Stimulated activated CD4-positive, alpha-beta T cell treated with anti-CD3 and anti-CD28 coated beads, Interleukin-1b, Interleukin-23, amount 100 ng/mL, for 1 hour (primary cell): ENCODE data around the gene TBXT.
"Not testable (repeated sequence)": the region's sequence is repeated elsewhere in the genome, so short reads cannot be mapped to it uniquely, and the experiment has no call there.

Experiments used
- DNase-seq, 2 donors: peaks; one replicate each; pipeline ENCODE4 v3.0.0-alpha.2; 2020; ENCODE audit warnings: low read depth in 2 of 2

TBXT gene

GRCh38 chr6:166167801-166168615 is at the start of gene TBXT:
Gene TBXT (minus strand): TSS chr6:166167851. CDS start chr6:166167591, 260 bp downstream.
- no peak for DNase-seq

GRCh38 chr6:166207284-166207561 is 39.6 kb upstream of the TBXT start:
- DNase-seq = no peak

- DNase-seq = no peak
Measured at GRCh38 chr6:166206510-166207283, 39.0 kb upstream of the TBXT start.

GRCh38 chr6:166206066-166206465 is 38.4 kb upstream of the TBXT start:
- no peak for DNase-seq

- DNase-seq = no peak
Measured at GRCh38 chr6:166204852-166205650, 37.4 kb upstream of the TBXT start.

- no peak for DNase-seq
Measured at GRCh38 chr6:166203641-166204222, 36.1 kb upstream of the TBXT start.

- DNase-seq = no peak
Measured at GRCh38 chr6:166203003-166203640, 35.5 kb upstream of the TBXT start.

- DNase-seq = no peak
Measured at GRCh38 chr6:166202321-166202733, 34.7 kb upstream of the TBXT start.

- DNase-seq = no peak
Measured at GRCh38 chr6:166201878-166202277, 34.2 kb upstream of the TBXT start.

- no peak for DNase-seq
Measured at GRCh38 chr6:166197361-166197760, 29.7 kb upstream of the TBXT start.

- DNase-seq = no peak
Measured at GRCh38 chr6:166195860-166196238, 28.2 kb upstream of the TBXT start.

- DNase-seq = no peak
Measured at GRCh38 chr6:166194914-166195859, 27.5 kb upstream of the TBXT start.

GRCh38 chr6:166192557-166192956 is 24.9 kb upstream of the TBXT start:
- DNase-seq = no peak

GRCh38 chr6:166192136-166192535 is 24.5 kb upstream of the TBXT start:
- DNase-seq = no peak

GRCh38 chr6:166179704-166180103 is 12.1 kb upstream of the TBXT start:
- DNase-seq = no peak

GRCh38 chr6:166176106-166176505 is 8.5 kb upstream of the TBXT start:
- DNase-seq = no peak

- DNase-seq = not testable (repeated sequence)
Measured at GRCh38 chr6:166175093-166175492, 7.4 kb upstream of the TBXT start.

- no peak for DNase-seq
Measured at GRCh38 chr6:166174031-166174430, 6.4 kb upstream of the TBXT start.

GRCh38 chr6:166173281-166173951 is 5.8 kb upstream of the TBXT start:
- no peak for DNase-seq

GRCh38 chr6:166172546-166172945 is 4.9 kb upstream of the TBXT start:
- DNase-seq = no peak
